Psoas muscle (tissue), 8 donors: ENCODE data around the gene SPSB1. TPM values are rescaled to one million over a fixed set of nuclear protein-coding genes. Genes with fewer than 3 reads are reported as not detected.

Source experiments
- ATAC-seq, 4 donors: fragments of 200-7000 bp; cut with Tn5 transposase; one replicate each; pipeline ENCODE4 v1.9.1; 2020; ENCODE audit warnings: moderate library complexity in 3 of 4, mild to moderate bottlenecking in 2 of 4
- DNase-seq, 2 donors: peaks; one replicate each; pipeline ENCODE4 v3.0.0-alpha.2; 2020
- H3K27ac ChIP-seq: fragments of 200-600 bp; one replicate; pipeline ENCODE4 v1.8.0; 2022
- H3K27me3 ChIP-seq, 3 donors: fragments of 200-600 bp in 1 of 3; one replicate each; pipeline versions ENCODE4 v1.6.1 to v1.8.0; 2013 to 2022; ENCODE audit warnings: low read length in 2 of 3, mild to moderate bottlenecking in 2 of 3, moderate library complexity in 1 of 3; ENCODE audit not compliant: insufficient read depth in 3 of 3
- H3K36me3 ChIP-seq, 2 donors: fragments of 200-600 bp in 1 of 2; one replicate each; pipeline versions ENCODE4 v1.6.1 to v1.8.0; 2013 to 2022; ENCODE audit warnings: low read depth in 1 of 2, mild to moderate bottlenecking in 1 of 2, moderate library complexity in 1 of 2; ENCODE audit not compliant: insufficient read depth in 1 of 2
- H3K4me1 ChIP-seq: fragments of 200-600 bp; one replicate; pipeline ENCODE4 v1.8.0; 2022
- H3K4me3 ChIP-seq: fragments of 200-600 bp; one replicate; pipeline ENCODE4 v1.8.0; 2022; ENCODE audit warnings: mild to moderate bottlenecking
- H3K9me3 ChIP-seq: fragments of 200-600 bp; one replicate; pipeline ENCODE4 v1.8.0; 2022
- CTCF ChIP-seq: fragments of 200-600 bp; IDR thresholded peaks from one replicate; pipeline ENCODE4 v1.8.0; 2022; ENCODE audit warnings: antibody characterized with exemption
- WGBS, 3 donors: extraction: QIAGEN DNeasy Blood & Tissue Kit; methylation state at CpG; one replicate each; pipeline versions ENCODE4 v1.1.6 to v1.1.7; 2013; 5-methylcytosine and 5-hydroxymethylcytosine counted together
- intact Hi-C, 2 donors: fragments of 100-400 bp; cut with DNase I; formaldehyde crosslinking; loops; one replicate each; pipeline versions ENCODE4 v1.11.0 to v1.14.2; 2022
- polyA plus RNA-seq, 3 donors: library from polyadenylated mRNA; stranded (reverse); fragments of 200-250 nt; gene quantifications; one replicate each; pipeline ENCODE4 v1.2.3, GENCODE V29; 2013
- total RNA-seq, 4 donors: library from RNA; stranded (reverse); fragmentation: NEBNext Ultra II Directional in 2 of 4; extraction: Animal tissue kit (Norgen Biotek cat#: 25700) in 2 of 4; gene quantifications; one replicate each; pipeline versions ENCODE4 v1.2.1 to v1.2.4, GENCODE V29; 2021 to 2023
- donor health status: healthy with polysubstance abuse.
- donor health status: DM: no; HTN: no; CAD: no; lungs with moderate emphysema.
- donor health status: Bipolar disorder and iron deficiency.
- donor health status: healthy.
- donor health status: DM: yes; HTN: yes; CAD: no.
- donor health status: DM: no; HTN: no; CAD: no.
- donor health status: DM: no; HTN: no; CAD: no.
- donor health status: DM: yes; HTN: yes; CAD: no.

SPSB1 gene
- total and polyA plus RNA-seq, 7 donors, result 12.0 to 60.7 (median 31.3) TPM

DNA sequence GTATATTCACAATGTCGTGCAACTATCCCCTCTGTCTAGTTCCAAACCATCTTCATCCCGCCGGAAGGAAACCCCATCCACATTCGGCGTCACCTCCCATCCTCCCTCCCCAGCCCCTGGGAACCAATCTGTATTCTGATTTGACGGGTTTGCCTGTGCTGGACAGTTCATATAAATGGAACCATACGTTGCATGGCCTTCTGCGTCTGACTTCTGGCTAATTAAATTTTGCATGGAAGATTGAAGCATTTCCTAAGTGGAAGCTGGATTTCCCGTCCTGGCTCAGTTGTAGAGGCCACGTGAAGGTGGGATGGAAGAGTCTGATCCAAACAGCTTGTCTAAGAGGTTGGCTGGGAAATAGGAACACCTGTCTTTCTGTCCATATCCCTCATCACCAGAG, 14.6 kb downstream of the SPSB1 start:
- no peak for ATAC-seq
- Histone ChIP-seq H3K36me3 (peaks cover 0 to 4% of the 10 kb centered on the region in 2 donors), H3K4me3 (no peak overlapping the region), H3K27me3 (no peaks in the 10 kb centered on the region), H3K9me3 (no peaks in the 10 kb centered on the region), H3K4me1 (peaks cover 22% of the 10 kb centered on the region), H3K27ac (no peak overlapping the region)
- intact Hi-C loops, result no loop called here
- DNase-seq, result peak in 1 of 2 donors; percentile 3
- WGBS, 3 donors, result 78 to 84% (median 82%) methylated on average over 10 of the region's 10 CpGs
- TF ChIP-seq CTCF, result no peak

DNA sequence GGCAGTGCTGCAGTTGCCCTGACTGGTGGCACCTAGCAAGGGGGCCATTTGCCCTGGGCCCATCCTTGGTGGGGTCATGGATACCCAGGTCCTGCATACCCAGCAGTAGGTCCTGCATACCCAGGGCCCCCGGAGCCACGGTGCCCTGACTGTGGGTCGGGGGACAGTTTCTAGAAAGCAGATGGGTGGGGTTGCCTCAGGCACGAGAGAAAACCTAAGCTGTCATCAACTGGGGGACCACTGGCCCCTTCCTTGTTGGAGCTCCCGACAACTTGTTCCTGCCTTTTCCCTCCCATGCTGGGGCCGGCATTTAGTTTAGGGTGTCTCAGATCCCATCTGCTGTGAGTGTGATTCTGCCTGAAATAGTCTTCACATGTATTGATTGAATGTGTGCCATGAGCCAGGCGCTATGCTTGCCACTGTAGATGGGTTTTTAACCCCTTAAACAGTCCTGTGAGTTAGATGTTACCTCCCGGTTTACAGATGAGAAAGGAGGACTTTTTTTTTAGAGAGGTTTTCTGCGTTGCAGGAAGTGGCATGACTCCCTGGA, 15.6 kb downstream of the SPSB1 start:
- no peaks in the 10 kb centered on the region for H3K9me3 ChIP-seq
- ATAC-seq (no peak), DNase-seq (peak; percentile 5 to 37)
- H3K27ac ChIP-seq, result no peak overlapping the region
- TF ChIP-seq CTCF, result no peak
- peaks cover 14% of the 10 kb centered on the region for H3K4me1 ChIP-seq
- H3K27me3 ChIP-seq, result no peaks in the 10 kb centered on the region
- no peak overlapping the region for H3K4me3 ChIP-seq
- WGBS, 3 donors, result 85 to 87% (median 85%) methylated on average over 9 of the region's 9 CpGs
- intact Hi-C loops, result no loop called here
- peaks cover 0 to 4% of the 10 kb centered on the region in 2 donors for H3K36me3 ChIP-seq

DNA sequence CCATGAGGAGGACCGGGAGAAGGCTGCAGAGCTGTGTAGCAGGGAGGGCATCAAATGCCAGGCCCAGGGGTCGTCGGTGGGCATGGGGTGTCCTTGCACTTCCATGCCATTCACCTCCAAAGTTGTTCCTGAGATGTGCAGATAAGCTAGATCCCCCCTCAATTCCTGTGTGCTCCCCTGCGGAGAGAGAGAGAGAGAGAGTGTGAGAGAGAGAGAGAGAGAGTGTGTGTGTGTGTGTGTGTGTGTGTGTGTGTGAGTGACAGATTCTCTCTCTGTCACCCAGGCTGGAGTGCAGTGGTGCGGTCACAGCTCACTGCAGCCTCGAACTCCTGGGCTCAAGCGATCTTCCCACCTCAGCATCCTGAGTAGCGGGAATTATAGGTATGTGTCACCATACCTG, 16.4 kb downstream of the SPSB1 start:
- H3K27me3 ChIP-seq, result no peaks in the 10 kb centered on the region
- peaks cover 6% of the 10 kb centered on the region for H3K4me1 ChIP-seq
- TF ChIP-seq CTCF, result no peak
- no peak overlapping the region for H3K4me3 ChIP-seq
- no peaks in the 10 kb centered on the region for H3K9me3 ChIP-seq
- no peak overlapping the region for H3K27ac ChIP-seq
- no peak for ATAC-seq
- peak in 1 of 2 donors; percentile 4 for DNase-seq
- intact Hi-C loops, result no loop called here
- H3K36me3 ChIP-seq, result peaks cover 0 to 4% of the 10 kb centered on the region in 2 donors
- 93 to 96% (median 95%) methylated on average over 8 of the region's 8 CpGs for WGBS, 3 donors

GRCh38 chr1:9309991-9310390, 17.3 kb downstream of the SPSB1 start:
- intact Hi-C loops, result no loop called here
- no peak for ATAC-seq
- Histone ChIP-seq H3K4me3 (no peak overlapping the region), H3K36me3 (peaks cover 0 to 4% of the 10 kb centered on the region in 2 donors), H3K9me3 (no peaks in the 10 kb centered on the region), H3K4me1 (peaks cover 3% of the 10 kb centered on the region), H3K27ac (no peak overlapping the region), H3K27me3 (no peaks in the 10 kb centered on the region)
- no peak for DNase-seq
- TF ChIP-seq CTCF, result no peak
- 87 to 94% (median 92%) methylated on average over 7 of the region's 7 CpGs for WGBS, 3 donors

GRCh38 chr1:9311029-9311428, 18.3 kb downstream of the SPSB1 start:
- intact Hi-C loops, result no loop called here
- Histone ChIP-seq H3K27me3 (no peaks in the 10 kb centered on the region), H3K27ac (no peak overlapping the region), H3K4me3 (no peak overlapping the region), H3K4me1 (peaks cover 9% of the 10 kb centered on the region), H3K9me3 (no peaks in the 10 kb centered on the region), H3K36me3 (no peaks in the 10 kb centered on the region)
- WGBS, 3 donors, result 90 to 94% (median 92%) methylated on average over 10 of the region's 10 CpGs
- TF ChIP-seq CTCF, result no peak
- ATAC-seq (no peak), DNase-seq (no peak)
